ENCODE measurements around the gene TGFBR2.
"Not testable (repeated sequence)": the region's sequence is repeated elsewhere in the genome, so short reads cannot be mapped to it uniquely, and the experiment has no call there.

The TGFBR2 gene

DNA sequence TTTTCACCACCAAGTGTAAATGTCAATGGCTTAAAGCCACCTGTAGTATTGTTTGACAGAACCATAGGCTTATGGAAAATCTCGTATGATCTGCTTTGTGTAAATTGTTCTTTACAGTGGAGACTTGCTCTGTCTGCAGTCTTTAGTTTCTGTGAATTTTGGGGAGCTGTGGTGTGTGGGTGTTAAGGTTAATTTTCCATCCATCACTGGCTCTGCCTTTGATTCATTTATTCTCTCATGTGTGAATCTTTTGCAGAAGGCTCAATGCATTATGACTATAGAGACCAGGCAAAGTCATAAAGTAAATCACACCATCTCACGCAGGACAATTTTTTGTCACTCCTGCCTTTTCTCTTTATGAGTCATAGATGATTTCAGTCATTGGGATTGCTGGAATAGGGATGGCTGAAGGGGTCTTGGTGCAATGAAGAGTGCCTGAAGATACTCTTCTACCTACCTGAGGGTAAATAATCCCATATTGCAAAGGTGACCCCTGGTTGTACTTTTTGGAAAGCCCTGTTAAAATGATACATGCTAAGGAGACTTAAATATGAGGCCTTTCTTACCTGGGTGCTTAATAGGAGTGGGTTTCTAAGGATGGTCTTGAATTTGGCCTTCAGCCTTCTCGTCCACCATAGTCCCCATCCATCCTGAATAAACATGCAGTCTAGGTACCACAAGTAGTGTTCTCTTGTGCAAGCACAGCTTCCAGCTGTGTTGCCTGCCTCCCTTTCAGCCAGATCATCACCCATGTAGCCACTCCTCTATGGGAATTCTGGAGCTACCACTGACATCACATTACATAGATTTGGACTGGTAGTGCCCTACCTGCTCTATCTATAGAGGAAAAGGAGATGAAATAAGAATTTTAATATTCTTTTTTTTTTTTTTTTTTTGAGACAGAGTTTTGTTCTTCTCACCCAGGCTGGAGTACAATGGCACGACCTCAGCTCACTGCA is 14.3 kb downstream of the TGFBR2 start:
- DNase-seq: no peak

DNA sequence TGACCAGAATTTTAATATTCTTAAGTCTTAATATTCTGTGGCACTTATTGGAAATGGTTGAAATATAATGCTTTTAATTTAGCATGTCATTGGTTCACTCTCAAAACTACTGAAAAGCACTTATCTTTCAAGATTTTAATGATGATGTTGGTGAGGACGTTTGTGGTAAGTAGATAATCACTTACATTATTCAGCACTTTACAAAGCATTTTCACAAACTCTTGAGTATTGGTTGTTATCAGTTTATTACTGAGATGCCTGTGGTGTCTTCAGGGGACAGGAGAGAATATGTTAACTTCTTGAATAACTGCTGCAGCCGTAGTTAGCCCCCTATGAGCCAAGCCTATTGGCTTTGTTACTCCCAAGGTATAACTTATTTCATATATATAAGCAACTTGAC is 15.2 kb downstream of the TGFBR2 start:
- DNase-seq: no peak

GRCh38 chr3:30622047-30622545 is 15.7 kb downstream of the TGFBR2 start:
- DNase-seq: no peak

- DNase-seq: no peak
Observed at GRCh38 chr3:30622790-30623189, 16.4 kb downstream of the TGFBR2 start.

DNA sequence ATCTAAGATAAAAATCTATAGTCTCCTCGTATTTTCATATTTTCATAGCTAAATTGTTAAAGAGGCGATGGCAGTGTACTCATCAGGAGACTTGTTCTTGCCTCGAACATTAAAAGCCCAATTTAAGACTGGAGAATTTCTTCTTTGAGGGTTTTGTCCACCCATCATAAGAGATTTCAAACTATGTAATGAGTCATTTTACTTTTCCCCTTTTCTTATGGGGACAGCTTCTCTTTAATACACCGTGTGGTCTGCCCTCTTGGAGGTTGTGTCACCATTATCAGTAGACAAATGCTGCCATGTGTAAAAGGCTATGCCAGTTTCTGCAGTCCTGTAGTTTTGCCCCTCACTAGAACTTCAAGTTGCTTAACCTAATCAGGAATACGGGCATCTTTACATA is 16.9 kb downstream of the TGFBR2 start:
- no peak for DNase-seq

DNA sequence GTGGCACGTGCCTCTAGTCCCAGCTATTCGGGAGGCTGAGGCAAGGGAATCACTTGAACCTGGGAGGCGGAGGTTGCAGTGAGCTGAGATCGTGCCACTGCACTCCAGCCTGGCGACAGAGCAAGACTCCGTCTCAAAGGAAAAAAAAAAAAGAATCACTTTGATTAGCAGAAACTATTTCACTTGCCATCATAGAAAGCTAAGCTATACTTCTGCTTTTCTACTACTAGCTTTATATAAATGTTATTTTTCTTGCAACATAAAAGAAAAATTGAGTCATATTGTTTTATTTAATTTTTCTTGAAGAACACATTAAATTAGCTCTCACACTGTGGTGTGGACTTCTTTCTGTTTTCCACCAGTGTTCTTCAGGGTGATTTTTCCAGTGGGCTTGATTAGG is 18.1 kb downstream of the TGFBR2 start:
- not testable (repeated sequence) for DNase-seq

GRCh38 chr3:30625541-30626438 is 19.4 kb downstream of the TGFBR2 start:
- no peak for DNase-seq

DNA sequence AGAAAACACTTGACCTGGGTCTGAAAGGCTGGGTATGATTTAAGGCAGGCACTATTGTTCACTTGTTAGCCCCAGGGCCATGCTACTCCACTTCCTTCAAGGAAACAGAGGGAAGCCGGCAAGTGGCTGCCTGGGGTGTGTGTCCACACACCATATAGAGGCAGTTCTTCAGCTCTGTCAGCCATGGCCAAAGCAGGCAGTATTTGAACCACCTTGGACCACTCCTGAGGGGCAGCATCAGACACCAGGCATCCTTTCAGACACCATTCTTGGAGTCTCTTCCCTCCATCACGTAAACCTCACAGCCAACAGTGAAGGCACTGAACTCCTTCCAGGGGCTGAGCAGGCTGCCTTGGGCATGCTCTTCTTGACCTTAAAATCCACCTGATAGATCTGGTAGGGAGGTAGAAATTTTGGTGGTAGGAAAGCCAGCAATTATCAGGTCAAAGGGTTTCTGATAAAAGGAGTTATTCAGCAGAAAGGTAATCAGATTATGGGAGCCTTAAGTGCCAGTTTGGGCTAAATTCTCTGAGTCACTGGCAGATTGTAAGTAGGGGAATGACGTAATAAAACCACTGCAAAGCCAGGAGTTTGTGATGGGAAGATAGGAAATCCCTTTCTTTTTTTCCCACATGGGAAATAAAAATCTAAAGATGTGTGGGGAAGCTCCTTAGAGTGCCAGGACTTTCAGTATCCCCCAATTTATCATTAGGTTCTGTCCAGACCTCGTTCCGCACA is 20.2 kb downstream of the TGFBR2 start:
- DNase-seq: no peak

DNA sequence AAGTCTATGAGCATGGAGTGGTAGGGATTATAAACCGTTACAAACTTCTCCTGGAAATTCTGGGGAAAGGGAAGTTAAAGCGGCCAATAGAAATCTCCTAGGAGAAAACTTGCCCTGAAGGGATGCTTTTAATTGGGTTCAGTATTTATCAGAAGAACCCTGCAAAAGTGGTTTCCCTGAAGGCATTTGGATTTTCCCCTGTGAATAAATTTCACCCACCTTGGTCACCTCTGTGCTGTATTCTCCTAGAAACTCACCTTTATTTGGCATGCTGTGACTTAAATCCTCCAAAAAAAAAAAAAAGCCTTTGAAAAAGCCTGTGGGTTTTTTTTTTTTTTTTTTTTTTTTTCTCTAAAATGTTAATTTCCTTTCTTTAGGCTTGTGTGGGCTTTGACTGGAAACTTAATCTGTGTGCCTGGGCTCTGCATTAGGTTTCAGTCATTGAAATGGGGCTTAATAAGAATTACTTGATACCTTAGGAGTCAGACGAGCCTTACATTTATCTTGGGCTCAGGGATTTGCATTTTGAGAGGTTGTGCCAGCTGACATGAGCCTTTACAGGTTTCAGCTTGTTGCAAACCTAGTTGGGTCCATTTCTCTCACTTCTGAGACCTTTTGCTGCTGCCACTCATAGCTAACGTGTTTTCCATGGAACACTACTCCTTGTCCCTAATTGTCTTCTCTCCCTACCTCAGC is 22.0 kb downstream of the TGFBR2 start:
- DNase-seq: no peak

DNA sequence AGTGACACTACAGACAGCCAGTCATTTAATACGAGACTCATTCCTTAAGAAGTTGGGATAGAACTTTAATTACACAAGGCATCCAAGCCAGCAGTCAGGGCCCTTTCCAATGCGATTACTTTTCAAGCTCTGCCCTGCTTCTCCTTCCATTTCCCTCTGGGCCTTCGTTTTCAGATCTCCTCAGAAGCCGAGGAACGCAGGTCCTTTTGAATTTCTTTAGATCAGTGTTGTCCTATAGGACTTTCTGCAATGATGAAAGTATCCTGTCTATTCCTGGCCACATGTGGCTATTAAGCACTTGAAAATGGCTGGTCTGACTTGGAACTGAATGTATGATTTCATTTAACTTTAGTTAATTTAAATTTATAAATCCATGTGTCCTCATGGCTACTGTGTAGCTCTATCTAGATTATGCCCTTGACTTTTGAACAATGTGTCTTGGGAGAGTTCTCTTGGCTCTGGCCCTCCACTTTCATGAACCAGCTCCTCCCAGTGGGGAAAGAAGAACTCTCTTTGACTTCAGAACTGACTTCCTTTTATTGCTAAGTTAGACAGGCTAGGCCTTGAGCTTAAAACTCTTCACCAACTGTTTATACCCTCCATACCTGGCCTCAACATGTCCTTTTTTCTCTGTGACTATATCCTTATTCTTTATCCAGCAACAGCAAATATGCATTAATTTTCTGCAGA is 22.6 kb downstream of the TGFBR2 start:
- DNase-seq: no peak

- DNase-seq: no peak
Observed at GRCh38 chr3:30629746-30630145, 23.3 kb downstream of the TGFBR2 start.

GRCh38 chr3:30630238-30631030 is 24.0 kb downstream of the TGFBR2 start:
- no peak for DNase-seq

GRCh38 chr3:30631243-30631904 is 25.0 kb downstream of the TGFBR2 start:
- no peak for DNase-seq

DNA sequence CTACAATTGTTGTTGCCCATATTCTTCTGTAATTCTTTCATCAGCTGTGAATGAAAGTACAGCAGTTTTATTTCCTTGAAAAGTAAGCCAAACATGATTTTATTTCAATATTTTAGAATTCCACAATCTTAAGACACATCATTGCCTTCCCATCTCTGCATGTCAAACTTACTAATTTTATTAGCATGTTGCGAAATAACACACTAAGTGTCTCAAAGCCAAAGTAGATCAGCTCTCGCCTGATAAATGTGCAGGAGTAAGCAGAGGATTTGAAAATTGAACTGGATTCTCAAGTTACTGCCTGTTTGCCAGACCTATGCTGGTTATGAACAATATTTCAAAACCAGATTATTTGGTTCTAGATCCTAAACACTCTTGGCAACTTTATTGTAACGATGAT is 25.7 kb downstream of the TGFBR2 start:
- DNase-seq: no peak

GRCh38 chr3:30632521-30632920 is 26.1 kb downstream of the TGFBR2 start:
- DNase-seq: no peak

- DNase-seq: no peak
Observed at GRCh38 chr3:30633718-30634117, 27.3 kb downstream of the TGFBR2 start.

GRCh38 chr3:30634761-30635735 is 28.6 kb downstream of the TGFBR2 start:
- DNase-seq: no peak

DNA sequence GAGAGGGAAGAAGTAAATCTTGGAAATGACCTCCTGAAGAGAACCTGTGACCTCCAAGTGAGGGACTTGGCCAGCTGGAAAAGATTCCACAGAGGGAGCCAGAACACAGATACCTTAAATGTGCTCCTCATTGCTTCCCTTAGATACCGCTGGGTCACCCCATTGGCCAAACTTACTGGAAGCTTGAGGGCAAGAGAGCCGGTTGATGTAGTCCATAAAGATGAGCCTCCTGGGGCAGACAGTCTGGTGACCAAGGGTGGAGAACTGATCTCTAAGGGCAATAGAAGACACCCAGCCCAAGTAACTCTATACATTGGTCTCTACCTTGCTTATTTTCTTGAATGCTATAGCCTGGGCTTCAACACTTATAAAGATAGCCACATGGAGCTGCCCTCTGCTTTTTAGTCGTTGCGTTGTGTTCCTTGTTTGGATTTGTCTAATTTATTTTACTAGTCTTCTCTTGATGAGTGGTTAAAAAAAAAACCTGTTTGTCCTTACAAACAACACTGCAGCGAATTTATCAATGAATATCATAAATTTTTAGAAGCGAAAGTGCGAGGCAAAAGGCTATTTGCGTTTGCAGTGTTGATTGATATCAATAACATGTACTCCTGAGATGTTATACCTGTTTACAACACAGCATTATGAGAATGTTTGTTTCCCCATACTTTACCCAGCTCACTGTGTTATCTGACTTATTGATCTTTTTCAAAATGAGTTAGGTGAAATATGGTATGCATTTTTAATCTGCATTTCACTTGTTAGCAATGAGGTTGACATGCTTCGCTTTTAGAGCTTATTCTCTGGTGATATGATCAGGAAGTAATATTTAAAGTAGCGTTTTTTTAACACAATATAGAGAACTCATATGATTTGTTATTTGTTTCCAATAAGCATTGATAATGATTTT is 31.2 kb downstream of the TGFBR2 start:
- no peak for DNase-seq

Measured in cerebellar nuclear complex (tissue), 1 donor.